ENCODE data around the gene SKA1. TPM values are rescaled to one million over a fixed set of nuclear protein-coding genes. Genes with fewer than 3 reads are reported as not detected.

SKA1 gene
- total RNA-seq, 2 donors from 2014 or later, result 3.6 to 21.3 TPM

Other genes with a start within 250 kb of the SKA1 start
- 100 to 1,000 TPM; 106 to 132 TPM for gene MYO5B, start 179.9 kb upstream of the SKA1 start, total RNA-seq
- gene CFAP53, start 108.6 kb upstream of the SKA1 start, total RNA-seq, result under 1 TPM; 0.16 to 0.44 TPM
- 10 to 100 TPM; 54.2 to 92.3 TPM for gene MBD1, start 93.5 kb upstream of the SKA1 start, total RNA-seq
- 100 to 1,000 TPM in 1 of 2 donors, 10 to 100 TPM in 1; 46.1 to 102 TPM for gene CXXC1, start 87.4 kb upstream of the SKA1 start, total RNA-seq
- gene MAPK4, start 185.0 kb downstream of the SKA1 start, total RNA-seq, result 1 to 10 TPM in 1 of 2 donors, under 1 TPM in 1; 0.27 to 1.8 TPM